Ovary (tissue), 9 donors: ENCODE data around the gene KPTN. TPM values are rescaled to one million over a fixed set of nuclear protein-coding genes. Genes with fewer than 3 reads are reported as not detected.

Experiments
- DNase-seq, 5 donors: peaks; one replicate each; pipeline ENCODE4 v3.0.0-alpha.2; 2019 to 2020
- H3K27ac ChIP-seq, 2 donors: fragments of 200-600 bp; one replicate each; pipeline versions ENCODE4 v1.5.1 to v1.8.0; 2019 to 2022
- H3K27me3 ChIP-seq: fragments of 200-600 bp; one replicate; pipeline ENCODE4 v1.8.0; 2022
- H3K36me3 ChIP-seq: fragments of 200-600 bp; sonication (generic); one replicate; pipeline ENCODE4 v1.5.1; 2019
- H3K4me1 ChIP-seq: one replicate; pipeline ENCODE4 v1.8.1; 2013; ENCODE audit warnings: mild to moderate bottlenecking, moderate library complexity; ENCODE audit not compliant: insufficient read depth
- H3K4me3 ChIP-seq: fragments of 200-600 bp; sonication (generic); one replicate; pipeline ENCODE4 v1.5.1; 2017
- H3K9me3 ChIP-seq, 2 donors: fragments of 200-600 bp in 1 of 2; sonication (generic) in 1 of 2; one replicate each; pipeline versions ENCODE4 v1.5.1 to v1.8.1; 2013 to 2019; ENCODE audit warnings: mild to moderate bottlenecking in 1 of 2, moderate library complexity in 1 of 2
- EP300 ChIP-seq: sonication (generic); formaldehyde crosslinking; IDR thresholded peaks from one replicate; pipeline ENCODE4 v1.6.1; 2017; ENCODE audit warnings: antibody characterized with exemption
- POLR2A ChIP-seq: fragments of 450-650 bp; IDR thresholded peaks from one replicate; pipeline ENCODE4 v1.6.1; 2017; ENCODE audit warnings: antibody characterized with exemption, mild to moderate bottlenecking, moderate library complexity
- WGBS, 3 donors: extraction: QIAGEN DNeasy Blood & Tissue Kit in 1 of 3; methylation state at CpG; one replicate each; pipeline versions ENCODE4 v1.1.5 to v1.1.7; 2013 to 2017; 5-methylcytosine and 5-hydroxymethylcytosine counted together
- intact Hi-C, 4 donors: fragments of 100-400 bp; cut with DNase I; formaldehyde crosslinking; loops; one replicate each; pipeline versions ENCODE4 v1.11.0 to v1.15.1; 2022 to 2023
- polyA plus RNA-seq, 2 donors: library from polyadenylated mRNA; stranded (reverse); fragments of 200-250 nt in 1 of 2; fragments of 350-450 nt in 1 of 2; fragmentation: Illumina TruSeq in 1 of 2; extraction: RNeasy Lipid Tissue Mini Kit (QIAGEN cat#74804) in 1 of 2; gene quantifications; one replicate each; pipeline ENCODE4 v1.2.3, GENCODE V29; 2013 to 2014
- total RNA-seq, 7 donors: library from RNA; depleted of rRNA in 2 of 7; stranded (reverse); fragments of >200 nt in 2 of 7; fragmentation: NEBNext Ultra II Directional in 3 of 7; extraction: Animal tissue kit (Norgen Biotek cat#: 25700) in 3 of 7; gene quantifications; one replicate each; pipeline versions ENCODE4 v1.1.0 to v1.2.4, GENCODE V29; 2016 to 2023
- TF ChIP-seq, protein P1 (sequence below), 3 donors: fragments of 450-650 bp in 2 of 3; fragments of 200-600 bp in 1 of 3; IDR thresholded peaks; one replicate each; pipeline versions ENCODE4 v1.5.1 to v1.8.0; 2016 to 2022; ENCODE audit warnings: antibody characterized with exemption in 3 of 3, mild to moderate bottlenecking in 1 of 3
- donor health status: DM: no; HTN: no; CAD: no; lungs with moderate emphysema.
- donor health status: DM: no; HTN: no; CAD: no.
- donor health status: Bipolar disorder and iron deficiency.
- donor health status: DM: yes; HTN: yes; CAD: no.
- donor health status: DM: no; HTN: no; CAD: no.
- donor health status: DM: yes; HTN: yes; CAD: no.

Gene KPTN
- total and polyA plus RNA-seq, 9 donors, result 2.8 to 5.5 (median 4.4) TPM

DNA sequence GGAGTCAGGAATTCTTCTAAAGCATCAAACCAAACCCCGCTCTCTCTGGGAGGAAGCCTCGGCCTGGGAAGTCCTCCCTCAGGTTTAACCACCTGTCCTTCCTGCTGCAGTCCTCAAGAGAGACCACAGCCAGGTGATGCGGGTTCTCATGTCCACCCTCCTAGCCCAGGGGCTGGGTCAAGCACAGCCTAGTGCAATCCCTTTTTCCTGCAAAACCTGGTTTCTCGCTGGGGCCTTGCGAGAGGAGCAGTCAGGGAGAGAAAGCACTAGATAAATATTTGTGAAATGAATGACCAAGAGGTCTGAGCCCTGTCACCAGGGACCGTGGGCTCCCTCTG is 14.7 kb downstream of the KPTN start:
- H3K9me3 ChIP-seq, result no peaks in the 10 kb centered on the region
- intact Hi-C loops, result no loop called here
- DNase-seq, result no peak
- 4 to 8% (median 8%) methylated on average over 6 of the region's 6 CpGs for WGBS, 3 donors
- no peak overlapping the region for H3K27ac ChIP-seq
- no peaks in the 10 kb centered on the region for H3K36me3 ChIP-seq
- H3K27me3 ChIP-seq, result peaks cover 2% of the 10 kb centered on the region
- H3K4me3 ChIP-seq, result no peak overlapping the region
- no peaks in the 10 kb centered on the region for H3K4me1 ChIP-seq
- TF ChIP-seq EP300, result no peak
- TF ChIP-seq, protein P1, sequence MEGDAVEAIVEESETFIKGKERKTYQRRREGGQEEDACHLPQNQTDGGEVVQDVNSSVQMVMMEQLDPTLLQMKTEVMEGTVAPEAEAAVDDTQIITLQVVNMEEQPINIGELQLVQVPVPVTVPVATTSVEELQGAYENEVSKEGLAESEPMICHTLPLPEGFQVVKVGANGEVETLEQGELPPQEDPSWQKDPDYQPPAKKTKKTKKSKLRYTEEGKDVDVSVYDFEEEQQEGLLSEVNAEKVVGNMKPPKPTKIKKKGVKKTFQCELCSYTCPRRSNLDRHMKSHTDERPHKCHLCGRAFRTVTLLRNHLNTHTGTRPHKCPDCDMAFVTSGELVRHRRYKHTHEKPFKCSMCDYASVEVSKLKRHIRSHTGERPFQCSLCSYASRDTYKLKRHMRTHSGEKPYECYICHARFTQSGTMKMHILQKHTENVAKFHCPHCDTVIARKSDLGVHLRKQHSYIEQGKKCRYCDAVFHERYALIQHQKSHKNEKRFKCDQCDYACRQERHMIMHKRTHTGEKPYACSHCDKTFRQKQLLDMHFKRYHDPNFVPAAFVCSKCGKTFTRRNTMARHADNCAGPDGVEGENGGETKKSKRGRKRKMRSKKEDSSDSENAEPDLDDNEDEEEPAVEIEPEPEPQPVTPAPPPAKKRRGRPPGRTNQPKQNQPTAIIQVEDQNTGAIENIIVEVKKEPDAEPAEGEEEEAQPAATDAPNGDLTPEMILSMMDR (IDR thresholded peaks at IDR 0.05), result no peak
- no peak for TF ChIP-seq POLR2A

DNA sequence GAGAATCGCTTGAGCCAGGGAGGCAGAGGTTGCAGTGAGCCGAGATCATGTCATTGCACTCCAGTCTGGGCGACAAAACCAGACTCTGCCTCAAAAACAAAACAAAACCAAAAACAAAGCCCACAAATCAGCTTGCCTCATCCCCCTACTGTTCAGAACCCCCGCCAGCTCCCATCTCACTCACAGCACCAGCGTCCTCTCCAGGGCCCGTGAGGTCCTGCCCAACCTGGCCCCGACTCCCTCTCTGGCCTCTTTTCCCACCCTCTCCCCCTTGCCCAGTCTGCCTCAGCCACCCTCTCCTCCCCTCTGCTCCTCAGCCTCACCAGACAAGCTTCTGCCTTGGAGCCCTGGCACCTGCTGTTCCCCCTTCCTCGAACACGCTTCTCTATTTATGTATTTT is 16.1 kb downstream of the KPTN start:
- peaks cover 2% of the 10 kb centered on the region for H3K27me3 ChIP-seq
- H3K9me3 ChIP-seq, result no peaks in the 10 kb centered on the region
- TF ChIP-seq, protein P1 (IDR thresholded peaks at IDR 0.05), result no peak
- no peak for TF ChIP-seq POLR2A
- TF ChIP-seq EP300, result no peak
- no peak overlapping the region for H3K27ac ChIP-seq
- intact Hi-C loops, result no loop called here
- no peaks in the 10 kb centered on the region for H3K36me3 ChIP-seq
- no peak overlapping the region for H3K4me3 ChIP-seq
- H3K4me1 ChIP-seq, result no peaks in the 10 kb centered on the region
- DNase-seq, result no peak
- 21 to 30% (median 21%) methylated on average over 9 of the region's 9 CpGs for WGBS, 3 donors

DNA sequence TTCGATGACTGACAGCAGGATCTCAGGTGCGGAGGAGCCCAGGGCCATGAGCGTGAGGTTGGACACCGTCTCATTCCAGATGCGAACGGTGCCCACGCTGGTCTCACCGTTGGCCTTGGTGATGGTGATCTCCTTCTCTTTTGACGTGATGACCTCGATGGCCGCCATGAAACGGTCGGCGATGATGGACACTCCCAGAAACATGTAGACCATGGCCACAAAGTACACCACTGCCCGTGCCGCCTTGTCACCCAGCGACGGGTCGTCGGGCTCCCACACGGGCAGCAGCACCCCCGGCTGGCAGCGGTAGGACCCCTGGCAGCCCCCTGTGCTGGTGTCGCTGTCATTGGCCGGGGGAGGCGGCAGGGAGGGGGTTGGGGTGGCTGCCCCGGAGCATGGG is 18.1 kb downstream of the KPTN start:
- intact Hi-C loops, result no loop called here
- Histone ChIP-seq H3K36me3 (no peaks in the 10 kb centered on the region), H3K4me3 (no peak overlapping the region), H3K27me3 (no peaks in the 10 kb centered on the region), H3K9me3 (no peaks in the 10 kb centered on the region), H3K27ac (no peak overlapping the region), H3K4me1 (no peaks in the 10 kb centered on the region)
- no peak for DNase-seq
- 79 to 82% (median 81%) methylated on average over 27 of the region's 27 CpGs for WGBS, 3 donors
- TF ChIP-seq POLR2A (no peak), EP300 (no peak)
- TF ChIP-seq, protein P1 (IDR thresholded peaks at IDR 0.05), result no peak

DNA sequence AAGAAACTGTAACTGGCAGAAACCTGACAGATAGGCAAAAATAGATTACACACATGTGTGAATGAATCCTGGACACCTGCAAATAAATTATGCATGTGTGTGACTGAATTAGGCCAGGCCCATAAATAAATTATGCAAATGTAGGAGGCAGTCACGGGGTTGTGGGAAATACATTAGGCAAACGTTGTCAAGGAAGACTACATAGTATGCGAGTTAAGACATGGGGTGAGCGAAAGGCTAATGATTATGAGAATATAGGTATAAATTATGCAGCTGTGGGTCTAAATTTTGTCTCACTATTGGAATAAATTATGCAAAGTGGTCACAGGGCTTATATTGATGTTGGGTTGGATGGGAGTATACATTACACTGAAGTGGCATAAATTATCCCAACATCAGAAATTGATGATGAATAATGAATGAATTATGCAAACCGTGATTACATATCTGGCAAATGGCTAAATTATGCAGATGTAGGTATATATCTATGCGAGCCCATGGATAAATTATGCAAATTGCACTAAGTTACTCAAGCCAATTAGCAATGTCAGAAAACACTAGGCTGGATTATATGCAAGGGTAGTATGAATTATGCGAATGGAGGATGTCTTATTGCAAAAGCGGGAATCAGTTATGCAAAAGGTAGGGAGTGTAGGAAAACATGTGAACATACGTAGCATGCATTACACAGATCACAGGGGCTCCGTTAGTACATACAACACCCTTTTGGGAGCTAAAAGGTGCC is 19.2 kb downstream of the KPTN start:
- Histone ChIP-seq H3K4me1 (no peaks in the 10 kb centered on the region), H3K4me3 (no peak overlapping the region), H3K36me3 (no peaks in the 10 kb centered on the region), H3K27ac (no peak overlapping the region), H3K9me3 (no peaks in the 10 kb centered on the region), H3K27me3 (peaks cover 2% of the 10 kb centered on the region)
- intact Hi-C loops, result no loop called here
- DNase-seq, result no peak
- 68 to 69% (median 68%) methylated on average over 10 of the region's 10 CpGs for WGBS, 3 donors
- TF ChIP-seq, protein P1 (IDR thresholded peaks at IDR 0.05), result no peak
- TF ChIP-seq POLR2A (no peak), EP300 (no peak)
